Sigmoid colon (tissue), 4 donors: Measurements from ENCODE around the gene HLA-DQB1.

ENCODE experiments used
- POLR2A ChIP-seq, 2 donors: fragments of 450-650 bp; IDR thresholded peaks; one replicate each; pipeline ENCODE4 v1.6.1; 2016; ENCODE audit warnings: antibody characterized with exemption in 2 of 2, mild to moderate bottlenecking in 2 of 2, moderate library complexity in 2 of 2
- POLR2AphosphoS5 ChIP-seq, 4 donors: sonication (generic); formaldehyde crosslinking; IDR thresholded peaks; one replicate each; pipeline ENCODE4 v1.6.1; 2017; ENCODE audit warnings: antibody characterized with exemption in 4 of 4
- TF ChIP-seq, protein P1 (sequence below), 4 experiments: fragments of 450-650 bp in 3 of 4; fragments of 200-600 bp in 1 of 4; IDR thresholded peaks; one replicate each; pipeline ENCODE4 v1.5.1; 2016 to 2019; ENCODE audit warnings: antibody characterized with exemption in 4 of 4, mild to moderate bottlenecking in 3 of 4, moderate library complexity in 2 of 4

- TF ChIP-seq, protein P1, sequence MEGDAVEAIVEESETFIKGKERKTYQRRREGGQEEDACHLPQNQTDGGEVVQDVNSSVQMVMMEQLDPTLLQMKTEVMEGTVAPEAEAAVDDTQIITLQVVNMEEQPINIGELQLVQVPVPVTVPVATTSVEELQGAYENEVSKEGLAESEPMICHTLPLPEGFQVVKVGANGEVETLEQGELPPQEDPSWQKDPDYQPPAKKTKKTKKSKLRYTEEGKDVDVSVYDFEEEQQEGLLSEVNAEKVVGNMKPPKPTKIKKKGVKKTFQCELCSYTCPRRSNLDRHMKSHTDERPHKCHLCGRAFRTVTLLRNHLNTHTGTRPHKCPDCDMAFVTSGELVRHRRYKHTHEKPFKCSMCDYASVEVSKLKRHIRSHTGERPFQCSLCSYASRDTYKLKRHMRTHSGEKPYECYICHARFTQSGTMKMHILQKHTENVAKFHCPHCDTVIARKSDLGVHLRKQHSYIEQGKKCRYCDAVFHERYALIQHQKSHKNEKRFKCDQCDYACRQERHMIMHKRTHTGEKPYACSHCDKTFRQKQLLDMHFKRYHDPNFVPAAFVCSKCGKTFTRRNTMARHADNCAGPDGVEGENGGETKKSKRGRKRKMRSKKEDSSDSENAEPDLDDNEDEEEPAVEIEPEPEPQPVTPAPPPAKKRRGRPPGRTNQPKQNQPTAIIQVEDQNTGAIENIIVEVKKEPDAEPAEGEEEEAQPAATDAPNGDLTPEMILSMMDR (IDR thresholded peaks at IDR 0.05): no peak
- TF ChIP-seq POLR2AphosphoS5 (IDR thresholded peaks at IDR 0.05) (no peak), POLR2A (IDR thresholded peaks at IDR 0.05) (no peak)
Measured at GRCh38 chr6:32669240-32669639, 2.8 kb upstream of the HLA-DQB1 start.
